HUES6 (cell line): ENCODE results near the gene DYNC1H1.

ENCODE experiments used
- H3K27ac ChIP-seq: 2 replicates; pipeline ENCODE4 v1.7.0; 2013; ENCODE audit warnings: low read depth, mild to moderate bottlenecking, low read length, inconsistent platforms
- H3K27me3 ChIP-seq: 2 replicates; pipeline ENCODE4 v1.6.1; 2013; ENCODE audit warnings: low read length; ENCODE audit not compliant: control insufficient read depth, insufficient read depth
- H3K36me3 ChIP-seq: 2 replicates; pipeline ENCODE4 v1.6.1; 2013; ENCODE audit warnings: low read length; ENCODE audit not compliant: control insufficient read depth, insufficient read depth
- H3K4me1 ChIP-seq: 2 replicates; pipeline ENCODE4 v1.6.1; 2013; ENCODE audit warnings: low read length; ENCODE audit not compliant: control insufficient read depth, insufficient read depth
- H3K4me3 ChIP-seq: 2 replicates; pipeline ENCODE4 v1.5.1; 2013; ENCODE audit warnings: low read depth, low read length
- H3K9ac ChIP-seq: one replicate; pipeline ENCODE4 v1.6.1; 2013; ENCODE audit warnings: mild to moderate bottlenecking, low read length
- H3K9me3 ChIP-seq: 2 replicates; pipeline ENCODE4 v1.6.1; 2013; ENCODE audit warnings: low read depth, low read length; ENCODE audit not compliant: control insufficient read depth, insufficient read depth

DYNC1H1 gene

GRCh38 chr14:101957406-101958234 is 6.8 kb upstream of the DYNC1H1 start:
- Histone ChIP-seq H3K4me1 (peaks cover 9% of the 10 kb centered on the region; the same call in 1 of the 2 replicates), H3K36me3 (no peaks in the 10 kb centered on the region), H3K9ac (no peak overlapping the region), H3K27me3 (peaks cover 12% of the 10 kb centered on the region), H3K4me3 (no peak overlapping the region), H3K9me3 (no peaks in the 10 kb centered on the region), H3K27ac (no peak overlapping the region)

DNA sequence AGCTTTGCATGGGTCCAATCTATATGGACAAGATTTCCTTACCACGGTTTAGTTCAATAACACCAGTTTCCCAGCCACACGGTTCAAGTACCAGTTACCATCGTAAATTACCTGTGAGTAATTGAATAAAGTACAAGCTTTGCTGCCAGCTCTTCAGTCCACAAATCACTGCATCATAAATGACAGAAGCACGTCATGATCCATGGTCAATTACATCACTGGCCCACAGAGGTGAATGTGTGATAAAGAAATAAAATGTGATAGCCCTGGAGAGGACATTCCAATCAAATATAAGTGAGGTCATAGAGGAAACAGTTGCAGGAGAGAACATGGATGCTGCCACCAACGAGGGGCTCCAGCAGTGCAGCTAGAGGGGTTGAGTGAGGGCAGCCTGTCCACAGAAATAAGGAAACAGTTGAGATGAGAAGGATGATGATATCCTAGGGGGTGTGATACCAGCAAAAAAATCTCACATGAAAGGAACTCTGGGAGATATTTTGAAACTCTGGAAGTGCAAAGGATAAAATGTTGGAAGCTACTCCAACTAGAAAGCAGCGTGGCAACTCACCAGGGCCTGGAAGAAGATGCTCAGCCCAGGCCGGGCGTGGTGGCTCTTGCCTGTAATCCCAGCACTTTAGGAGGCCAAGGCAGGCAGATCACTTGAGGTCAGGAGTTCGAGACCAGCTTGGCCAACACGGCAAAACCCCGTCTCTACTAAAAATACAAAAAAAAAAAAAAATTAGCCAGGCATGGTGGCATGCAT is 5.8 kb upstream of the DYNC1H1 start:
- Histone ChIP-seq H3K9ac (no peak overlapping the region), H3K4me3 (no peak overlapping the region), H3K4me1 (peaks cover 9% of the 10 kb centered on the region; the same call in 1 of the 2 replicates), H3K36me3 (no peaks in the 10 kb centered on the region), H3K9me3 (no peaks in the 10 kb centered on the region), H3K27ac (no peak overlapping the region), H3K27me3 (peaks cover 14% of the 10 kb centered on the region)

DNA sequence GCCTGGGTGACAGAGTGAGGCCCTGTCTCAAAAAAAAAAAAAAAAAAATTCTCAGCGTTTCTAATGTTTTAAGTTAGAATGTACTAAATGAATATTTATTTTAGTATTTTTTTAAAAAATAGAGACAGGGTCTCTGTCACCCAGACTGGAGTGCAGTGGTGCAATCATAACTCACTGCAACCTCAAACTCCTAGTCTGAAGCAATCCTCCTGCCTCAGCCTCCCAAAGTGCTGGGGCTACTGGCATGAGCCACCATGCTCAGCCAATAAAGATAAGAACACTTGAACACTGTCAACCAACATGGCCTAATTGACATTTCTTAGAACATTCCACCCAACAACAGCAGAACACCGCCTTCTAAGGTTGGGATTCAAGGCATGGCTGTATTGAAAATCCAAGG is 5.1 kb upstream of the DYNC1H1 start:
- peaks cover 13% of the 10 kb centered on the region for H3K4me1 ChIP-seq
- no peaks in the 10 kb centered on the region for H3K9me3 ChIP-seq
- H3K36me3 ChIP-seq = no peaks in the 10 kb centered on the region
- H3K4me3 ChIP-seq = no peak overlapping the region
- H3K27me3 ChIP-seq = peaks cover 17% of the 10 kb centered on the region
- H3K9ac ChIP-seq = no peak overlapping the region
- H3K27ac ChIP-seq = no peak overlapping the region

DNA sequence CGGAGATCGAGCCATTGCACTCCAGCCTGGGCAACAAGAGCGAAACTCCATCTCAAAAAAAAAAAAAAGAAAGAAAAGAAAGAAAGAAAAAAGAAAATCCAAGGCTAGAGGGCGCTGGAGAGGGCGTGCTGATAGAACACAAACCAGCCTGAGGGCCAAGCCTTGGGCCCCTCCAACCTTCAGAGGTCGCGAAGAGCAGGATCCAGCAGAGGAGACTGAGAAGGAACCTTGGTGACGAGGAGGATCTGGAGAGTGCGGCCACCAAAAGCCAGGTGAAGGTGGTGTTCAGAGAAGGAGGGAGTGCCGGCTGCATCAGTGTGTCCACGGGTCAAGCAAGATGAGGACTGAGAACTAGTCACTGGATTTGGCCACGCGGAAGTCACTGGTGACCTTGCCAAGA is 4.1 kb upstream of the DYNC1H1 start:
- no peaks in the 10 kb centered on the region for H3K9me3 ChIP-seq
- no peak overlapping the region for H3K9ac ChIP-seq
- H3K4me1 ChIP-seq = peaks cover 13% of the 10 kb centered on the region
- H3K36me3 ChIP-seq = no peaks in the 10 kb centered on the region
- H3K27ac ChIP-seq = no peak overlapping the region
- H3K4me3 ChIP-seq = no peak overlapping the region
- peaks cover 17% of the 10 kb centered on the region for H3K27me3 ChIP-seq

GRCh38 chr14:101961011-101961721 is 3.2 kb upstream of the DYNC1H1 start:
- no peak overlapping the region for H3K9ac ChIP-seq

DNA sequence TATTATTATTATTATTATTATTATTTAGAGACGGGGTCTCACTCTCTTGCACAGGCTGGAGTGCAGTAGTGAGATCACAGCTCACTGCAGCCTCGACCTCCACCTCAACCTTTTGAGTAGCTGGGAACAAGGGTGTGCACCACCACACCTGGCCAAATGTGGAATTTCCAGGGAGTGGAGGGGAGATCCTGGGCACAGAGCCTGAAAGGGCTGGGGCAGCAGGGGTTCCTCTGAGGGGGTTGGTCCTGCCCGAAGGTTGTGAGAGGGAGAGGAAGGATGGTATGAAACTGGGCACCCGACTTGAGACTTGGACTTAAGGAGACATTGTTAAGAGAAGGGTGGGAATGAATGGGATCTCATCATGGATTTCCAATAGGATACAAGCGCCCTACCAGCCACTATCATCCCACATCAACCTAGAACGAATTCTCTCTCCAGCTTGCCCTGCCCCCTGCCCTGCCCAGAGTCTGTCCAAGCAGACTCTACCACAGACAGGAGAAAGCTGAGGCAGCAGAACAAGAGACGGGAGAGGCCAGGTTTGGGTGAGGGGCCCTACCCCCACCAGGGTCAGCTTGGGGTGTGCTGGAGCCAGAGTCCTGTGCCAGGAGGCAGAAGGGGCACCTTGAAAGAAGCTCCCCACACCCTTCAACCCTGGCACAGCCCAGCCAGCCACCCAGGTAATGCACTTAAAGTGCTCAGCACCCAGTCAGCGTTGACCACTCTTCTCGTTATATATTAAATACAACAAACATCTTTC is 2.4 kb upstream of the DYNC1H1 start:
- Histone ChIP-seq H3K36me3 (no peaks in the 10 kb centered on the region), H3K27ac (no peak overlapping the region), H3K9me3 (no peaks in the 10 kb centered on the region), H3K4me3 (no peak overlapping the region), H3K4me1 (peaks cover 13% of the 10 kb centered on the region), H3K9ac (no peak overlapping the region), H3K27me3 (peaks cover 17% of the 10 kb centered on the region)

More at GRCh38 chr14:101961011-101961721, 3.2 kb upstream of the DYNC1H1 start:
- H3K36me3 ChIP-seq = no peaks in the 10 kb centered on the region
- H3K4me3 ChIP-seq = no peak overlapping the region
- no peaks in the 10 kb centered on the region for H3K9me3 ChIP-seq
- H3K27ac ChIP-seq = no peak overlapping the region
- peaks cover 13% of the 10 kb centered on the region for H3K4me1 ChIP-seq
- H3K27me3 ChIP-seq = peaks cover 17% of the 10 kb centered on the region

- Histone ChIP-seq H3K9ac (no peak overlapping the region), H3K27me3 (peaks cover 17% of the 10 kb centered on the region), H3K27ac (no peak overlapping the region), H3K36me3 (no peaks in the 10 kb centered on the region), H3K4me3 (no peak overlapping the region), H3K4me1 (peaks cover 13% of the 10 kb centered on the region), H3K9me3 (no peaks in the 10 kb centered on the region)
Measured at GRCh38 chr14:101962503-101962874, 1.9 kb upstream of the DYNC1H1 start.

DNA sequence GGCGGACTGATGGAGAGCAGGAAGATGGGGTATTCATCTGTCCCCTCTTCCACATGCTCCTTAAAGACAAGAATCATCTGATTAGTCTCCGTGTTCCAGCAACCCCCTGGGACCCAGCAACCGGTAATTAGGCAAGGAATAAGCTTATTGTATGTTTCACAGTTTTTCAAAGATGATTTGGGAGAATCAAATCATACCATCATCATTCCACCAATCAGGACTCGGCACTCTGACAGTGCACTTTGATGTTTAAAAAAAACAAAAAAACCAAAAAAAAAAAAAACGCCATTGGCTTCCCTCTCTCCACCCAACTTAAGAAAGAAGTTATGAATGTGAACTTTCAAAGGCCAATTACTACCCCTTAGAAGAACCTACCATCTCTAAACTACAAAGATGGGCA is 1.3 kb upstream of the DYNC1H1 start:
- no peak overlapping the region for H3K9ac ChIP-seq
- peaks cover 4% of the 10 kb centered on the region; the same call in 1 of the 2 replicates for H3K36me3 ChIP-seq
- peaks cover 13% of the 10 kb centered on the region for H3K4me1 ChIP-seq
- no peaks in the 10 kb centered on the region for H3K9me3 ChIP-seq
- H3K27ac ChIP-seq = no peak overlapping the region
- H3K27me3 ChIP-seq = peaks cover 17% of the 10 kb centered on the region
- H3K4me3 ChIP-seq = no peak overlapping the region

DNA sequence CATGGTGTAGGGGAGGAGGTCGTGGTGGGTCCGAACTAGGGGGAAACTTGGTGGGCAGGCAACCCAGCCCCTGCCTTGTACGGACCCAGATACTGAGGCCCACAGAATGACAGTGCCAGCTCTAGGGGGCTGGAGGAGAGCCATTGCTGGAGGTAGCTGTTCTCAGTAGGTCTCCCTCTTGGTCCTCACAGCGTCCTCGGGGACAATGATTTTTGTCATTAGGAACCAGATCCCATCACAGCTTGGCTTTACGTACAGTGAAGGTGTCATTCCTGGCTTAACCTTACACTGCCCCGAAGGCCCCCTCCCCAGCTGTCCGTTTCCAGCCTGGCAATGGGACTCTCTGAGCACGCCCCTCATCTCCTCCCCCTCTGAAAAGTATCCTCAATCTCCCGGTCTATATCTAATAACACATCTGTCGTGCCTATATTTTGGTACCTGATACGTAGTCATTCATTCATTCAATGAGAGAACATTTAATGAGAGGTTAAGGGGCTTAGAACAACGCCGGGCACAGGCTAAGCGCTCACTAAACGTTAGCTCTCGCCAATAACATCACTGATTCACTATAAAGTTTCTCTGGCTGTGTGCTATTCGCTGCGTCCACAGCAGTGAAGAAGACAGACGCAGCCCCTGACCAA is 597 bp upstream of the DYNC1H1 start:
- H3K27me3 ChIP-seq = peaks cover 17% of the 10 kb centered on the region
- H3K9ac ChIP-seq = peak overlapping the region; percentile 23
- peaks cover 8% of the 10 kb centered on the region for H3K36me3 ChIP-seq
- no peaks in the 10 kb centered on the region for H3K9me3 ChIP-seq
- H3K4me1 ChIP-seq = peaks cover 13% of the 10 kb centered on the region
- H3K4me3 ChIP-seq = peak overlapping the region; percentile 61
- no peak overlapping the region for H3K27ac ChIP-seq

- Histone ChIP-seq H3K9ac (peak overlapping the region; percentile 83), H3K27ac (peak overlapping the region; percentile 67; the same call in 1 of the 2 replicates), H3K4me1 (peaks cover 13% of the 10 kb centered on the region), H3K4me3 (peak overlapping the region; percentile 89), H3K27me3 (peaks cover 17% of the 10 kb centered on the region), H3K36me3 (peaks cover 15% of the 10 kb centered on the region), H3K9me3 (no peaks in the 10 kb centered on the region)
Measured at GRCh38 chr14:101965181-101965544, 790 bp downstream of the DYNC1H1 start.
